Endodermal cell (in vitro differentiated cells): Measurements from ENCODE around the gene PRKAR2B. TPM values are rescaled to one million over a fixed set of nuclear protein-coding genes. Genes with fewer than 3 reads are reported as not detected.

Experiments
- DNase-seq: peaks from one replicate; pipeline ENCODE4 v3.0.0-alpha.2; 2017
- H3K27ac ChIP-seq: 2 replicates; pipeline ENCODE4 v1.5.1; 2013; ENCODE audit warnings: mild to moderate bottlenecking, low read depth, low read length, moderate library complexity
- H3K27me3 ChIP-seq: 2 replicates; pipeline ENCODE4 v1.6.1; 2013; ENCODE audit warnings: mild to moderate bottlenecking, low read length, moderate library complexity; ENCODE audit not compliant: insufficient read depth, control insufficient read depth, poor library complexity, severe bottlenecking
- H3K36me3 ChIP-seq: 2 replicates; pipeline ENCODE4 v1.7.0; 2013; ENCODE audit warnings: mild to moderate bottlenecking, low read length, moderate library complexity; ENCODE audit not compliant: control insufficient read depth, insufficient read depth
- H3K4me1 ChIP-seq: one replicate; pipeline ENCODE4 v1.7.0; 2013; ENCODE audit warnings: low read length; ENCODE audit not compliant: control insufficient read depth, insufficient read depth
- H3K4me3 ChIP-seq: 2 replicates; pipeline ENCODE4 v1.5.1; 2013; ENCODE audit warnings: mild to moderate bottlenecking, low read length, moderate library complexity
- H3K9ac ChIP-seq: 2 replicates; pipeline ENCODE4 v1.6.1; 2013; ENCODE audit warnings: mild to moderate bottlenecking, low read length, moderate library complexity; ENCODE audit not compliant: poor library complexity, severe bottlenecking; ENCODE audit errors: extremely low read depth
- H3K9me3 ChIP-seq: 2 replicates; pipeline ENCODE4 v1.6.1; 2013; ENCODE audit warnings: mild to moderate bottlenecking, low read length, moderate library complexity; ENCODE audit not compliant: control insufficient read depth
- H3K27ac Mint-ChIP-seq: 2 replicates; pipeline ENCODE4 v1.8.0; 2020; ENCODE audit warnings: mixed read lengths
- H3K27me3 Mint-ChIP-seq: 2 replicates; pipeline ENCODE4 v1.8.0; 2021; ENCODE audit warnings: mild to moderate bottlenecking, mixed read lengths; ENCODE audit not compliant: insufficient read depth
- H3K36me3 Mint-ChIP-seq: 2 replicates; pipeline ENCODE4 v1.8.0; 2020; ENCODE audit warnings: low read depth, mixed read lengths
- H3K4me1 Mint-ChIP-seq: 2 replicates; pipeline ENCODE4 v1.8.0; 2020; ENCODE audit warnings: mixed read lengths
- H3K4me3 Mint-ChIP-seq: 2 replicates; pipeline ENCODE4 v1.8.0; 2020; ENCODE audit warnings: mild to moderate bottlenecking, moderate library complexity, mixed read lengths
- H3K9me3 Mint-ChIP-seq: 2 replicates; pipeline ENCODE4 v1.8.0; 2020; ENCODE audit warnings: mild to moderate bottlenecking, mixed read lengths
- CTCF ChIP-seq: fragments of 200-600 bp; sonication (generic); conservative IDR thresholded peaks from 2 replicates; pipeline ENCODE4 v1.5.0; 2021; ENCODE audit warnings: antibody characterized with exemption, mild to moderate bottlenecking
- WGBS, 2 experiments: methylation state at CpG; one replicate each; pipeline versions ENCODE4 v1.1.5 to v1.1.7; 2013; ENCODE audit warnings: missing lambda C conversion rate in 2 of 2, mixed read lengths in 1 of 2; ENCODE audit not compliant: insufficient coverage in 1 of 2, insufficient read length in 1 of 2; 5-methylcytosine and 5-hydroxymethylcytosine counted together
- total RNA-seq, 2 donors: library from RNA; stranded (reverse); fragmentation: NEBNext Ultra II Directional in 1 of 2; extraction: Animal tissue kit (Norgen Biotek cat#: 25700) in 1 of 2; gene quantifications; 2 replicates in 1 of 2; 3 replicates in 1 of 2; pipeline ENCODE4 v1.2.1, GENCODE V29; 2021

The PRKAR2B gene
- total RNA-seq, 2 donors from 2014 or later, result 7.3 to 10.2 TPM

- Mint-ChIP-seq H3K27me3 (no peaks in the 10 kb centered on the region), H3K4me3 (no peak overlapping the region), H3K4me1 (peaks cover 9% of the 10 kb centered on the region), H3K27ac (no peak overlapping the region), H3K36me3 (no peaks in the 10 kb centered on the region), H3K9me3 (no peaks in the 10 kb centered on the region)
- no peak overlapping the region for H3K27ac ChIP-seq
- 50 to 77% methylated on average over 1 to 3 of the region's 3 CpGs for WGBS, 2 experiments
- no peaks in the 10 kb centered on the region for H3K27me3 ChIP-seq
- no peaks in the 10 kb centered on the region for H3K36me3 ChIP-seq
- no peak for DNase-seq
- no peaks in the 10 kb centered on the region for H3K9me3 ChIP-seq
- no peak for TF ChIP-seq CTCF
- no peaks in the 10 kb centered on the region for H3K4me1 ChIP-seq
- H3K4me3 ChIP-seq, result no peak overlapping the region
- H3K9ac ChIP-seq, result no peak overlapping the region
Observed at GRCh38 chr7:107068156-107068555, 23.7 kb downstream of the PRKAR2B start.

- peaks cover 9% of the 10 kb centered on the region for H3K4me1 Mint-ChIP-seq
- Histone ChIP-seq H3K36me3 (no peaks in the 10 kb centered on the region), H3K4me3 (no peak overlapping the region), H3K27me3 (no peaks in the 10 kb centered on the region), H3K4me1 (no peaks in the 10 kb centered on the region), H3K9ac (no peak overlapping the region), H3K9me3 (no peaks in the 10 kb centered on the region), H3K27ac (no peak overlapping the region)
- no peaks in the 10 kb centered on the region for H3K27me3 Mint-ChIP-seq
- H3K9me3 Mint-ChIP-seq, result no peaks in the 10 kb centered on the region
- no peak overlapping the region for H3K4me3 Mint-ChIP-seq
- 93 to 98% methylated on average over 4 of the region's 4 CpGs for WGBS, 2 experiments
- TF ChIP-seq CTCF, result no peak
- no peaks in the 10 kb centered on the region for H3K36me3 Mint-ChIP-seq
- no peak overlapping the region for H3K27ac Mint-ChIP-seq
- no peak for DNase-seq
Observed at GRCh38 chr7:107069457-107069856, 25.0 kb downstream of the PRKAR2B start.

- Histone ChIP-seq H3K9me3 (no peaks in the 10 kb centered on the region), H3K4me3 (no peak overlapping the region), H3K36me3 (no peaks in the 10 kb centered on the region), H3K27ac (no peak overlapping the region), H3K27me3 (no peaks in the 10 kb centered on the region), H3K9ac (no peak overlapping the region), H3K4me1 (no peaks in the 10 kb centered on the region)
- 85% methylated on average over 2 of the region's 2 CpGs; no CpG with 5 or more reads in 1 of the 2 experiments for WGBS, 2 experiments
- no peaks in the 10 kb centered on the region for H3K9me3 Mint-ChIP-seq
- no peaks in the 10 kb centered on the region for H3K36me3 Mint-ChIP-seq
- H3K4me1 Mint-ChIP-seq, result peaks cover 2% of the 10 kb centered on the region
- TF ChIP-seq CTCF, result no peak
- no peaks in the 10 kb centered on the region for H3K27me3 Mint-ChIP-seq
- no peak overlapping the region for H3K27ac Mint-ChIP-seq
- H3K4me3 Mint-ChIP-seq, result no peak overlapping the region
- DNase-seq, result no peak
Observed at GRCh38 chr7:107070710-107071109, 26.2 kb downstream of the PRKAR2B start.
